Lung microvascular endothelial cell (primary cell): ENCODE data around the gene LSR. TPM values are rescaled to one million over a fixed set of nuclear protein-coding genes. Genes with fewer than 3 reads are reported as not detected.
A peak's percentile ranks its signal among the peaks of the same experiment; 100 is the strongest.

Source experiments
- DNase-seq, 2 donors: peaks; one replicate each; pipeline versions ENCODE4 v3.0.0 to v3.0.0-alpha.2; 2010; ENCODE audit warnings: low read depth in 2 of 2
- total RNA-seq: library from RNA; depleted of rRNA; stranded (reverse); fragments of >200 nt; gene quantifications from 2 replicates; pipeline ENCODE4 v1.2.1, GENCODE V29; 2014

LSR gene
- total RNA-seq, 1 donor from 2014 or later, result 0.20 TPM

- DNase-seq, result no peak
These were observed 49.8 kb downstream of the LSR start for GRCh38 chr19:35298561-35298972.

- peak in 1 of 2 donors; percentile 18 for DNase-seq
These were observed 50.9 kb downstream of the LSR start for GRCh38 chr19:35299523-35300338.

GRCh38 chr19:35300339-35300649 is 51.5 kb downstream of the LSR start:
- no peak for DNase-seq

GRCh38 chr19:35301961-35302360 is 53.2 kb downstream of the LSR start:
- no peak for DNase-seq

- DNase-seq, result no peak
These were observed 53.6 kb downstream of the LSR start for GRCh38 chr19:35302446-35302845.

- no peak for DNase-seq
These were observed 54.6 kb downstream of the LSR start for GRCh38 chr19:35303357-35303915.

- no peak for DNase-seq
These were observed 55.2 kb downstream of the LSR start for GRCh38 chr19:35304036-35304435.

- DNase-seq, result no peak
These were observed 56.4 kb downstream of the LSR start for GRCh38 chr19:35305181-35305580.

- peak in 1 of 2 donors; percentile 16 for DNase-seq
These were observed 57.9 kb downstream of the LSR start for GRCh38 chr19:35306473-35307246.

- DNase-seq, result no peak
These were observed 59.1 kb downstream of the LSR start for GRCh38 chr19:35307931-35308330.

GRCh38 chr19:35308910-35309309 is 60.1 kb downstream of the LSR start:
- DNase-seq, result no peak

GRCh38 chr19:35309481-35310279 is 60.9 kb downstream of the LSR start:
- no peak for DNase-seq

GRCh38 chr19:35310331-35310730 is 61.5 kb downstream of the LSR start:
- no peak for DNase-seq

- DNase-seq, result no peak
These were observed 62.1 kb downstream of the LSR start for GRCh38 chr19:35310811-35311465.

GRCh38 chr19:35311901-35312665 is 63.3 kb downstream of the LSR start:
- DNase-seq, result no peak

GRCh38 chr19:35313587-35313986 is 64.8 kb downstream of the LSR start:
- no peak for DNase-seq

- no peak for DNase-seq
These were observed 65.2 kb downstream of the LSR start for GRCh38 chr19:35314031-35314430.

- no peak for DNase-seq
These were observed 66.2 kb downstream of the LSR start for GRCh38 chr19:35314858-35315470.

- DNase-seq, result no peak
These were observed 67.1 kb downstream of the LSR start for GRCh38 chr19:35315883-35316282.

- DNase-seq, result no peak
These were observed 67.8 kb downstream of the LSR start for GRCh38 chr19:35316560-35316959.
